ENCODE results near the gene ACSM6. TPM values are rescaled to one million over a fixed set of nuclear protein-coding genes. Genes with fewer than 3 reads are reported as not detected.
"Not testable (repeated sequence)": the region's sequence is repeated elsewhere in the genome, so short reads cannot be mapped to it uniquely, and the experiment has no call there.

Gene ACSM6
- total RNA-seq, 1 donor from 2014 or later = not detected

DNA sequence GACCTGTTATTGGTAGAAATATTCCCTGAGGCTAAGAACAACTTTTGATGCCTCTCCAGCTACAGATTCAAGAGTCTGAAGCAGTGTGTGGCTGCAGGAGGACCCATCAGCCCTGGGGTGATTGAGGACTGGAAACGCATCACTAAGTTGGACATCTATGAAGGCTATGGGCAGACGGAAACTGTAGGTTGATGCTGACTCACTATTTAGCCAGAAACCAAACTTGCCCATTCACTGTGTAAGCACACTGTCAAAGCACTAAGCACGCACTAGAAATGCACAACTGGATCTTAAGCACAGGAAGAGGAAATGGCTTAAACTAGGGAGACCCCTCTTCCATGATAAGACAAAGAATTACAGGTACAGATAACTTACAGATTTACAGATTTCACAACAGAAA lies 20.8 kb downstream of the ACSM6 start:
- no peak for DNase-seq

- DNase-seq = no peak
These were observed 23.4 kb downstream of the ACSM6 start for GRCh38 chr10:95217476-95217875.

DNA sequence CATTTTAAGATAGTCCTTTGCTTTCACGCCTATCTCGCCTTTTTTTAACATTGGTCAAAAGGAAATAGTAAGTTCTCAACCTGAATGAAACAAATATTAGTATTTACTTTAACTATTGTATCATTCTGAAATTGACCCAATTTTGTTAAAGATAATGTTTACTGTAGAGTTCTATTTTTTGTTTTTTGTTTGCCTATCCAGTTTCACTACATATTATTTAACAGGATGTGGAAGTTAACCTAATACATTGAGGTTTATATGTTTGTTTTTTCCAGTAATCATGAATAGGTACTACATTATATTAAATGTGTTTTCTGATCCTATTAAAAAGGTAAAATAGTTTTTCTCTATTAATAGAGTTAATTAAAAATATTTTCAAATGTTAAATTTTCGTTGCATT lies 26.5 kb downstream of the ACSM6 start:
- no peak for DNase-seq

DNA sequence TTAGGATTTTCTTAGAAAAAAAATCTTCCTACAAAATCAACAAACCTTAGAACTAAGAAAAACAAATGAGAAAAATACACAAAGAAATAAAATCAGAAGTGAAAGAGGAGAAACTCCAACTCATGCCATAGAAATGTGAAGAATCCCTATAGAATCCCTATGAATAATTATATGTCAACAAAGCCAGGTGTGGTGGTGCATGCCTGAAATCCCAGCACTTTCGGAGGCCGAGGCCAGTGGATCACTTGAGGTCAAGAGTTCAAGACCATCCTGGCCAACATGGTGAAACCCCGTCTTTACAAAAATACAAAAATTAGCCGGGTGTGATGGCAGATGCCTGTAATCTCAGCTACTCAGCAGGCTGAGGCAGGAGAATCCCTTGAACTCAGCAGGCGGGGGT lies 27.1 kb downstream of the ACSM6 start:
- DNase-seq = peak; percentile 19

DNA sequence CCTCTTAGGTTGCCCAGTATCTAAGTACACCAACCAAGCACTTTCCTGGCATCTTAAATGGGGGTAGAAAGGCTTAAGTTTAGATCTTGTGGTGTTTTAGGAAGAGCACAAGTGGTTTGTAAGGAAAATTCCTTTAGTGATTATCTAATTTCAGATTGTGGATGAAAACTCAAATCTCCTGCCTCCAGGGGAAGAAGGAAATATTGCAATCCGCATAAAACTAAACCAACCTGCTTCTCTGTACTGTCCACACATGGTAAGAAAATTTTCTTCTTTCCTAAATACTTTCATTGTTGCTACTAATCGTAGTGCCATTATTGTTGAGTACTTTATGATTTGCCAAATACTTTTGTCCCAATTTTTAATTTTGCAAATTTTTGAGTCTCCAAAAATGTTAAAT lies 31.1 kb downstream of the ACSM6 start:
- DNase-seq = no peak

DNA sequence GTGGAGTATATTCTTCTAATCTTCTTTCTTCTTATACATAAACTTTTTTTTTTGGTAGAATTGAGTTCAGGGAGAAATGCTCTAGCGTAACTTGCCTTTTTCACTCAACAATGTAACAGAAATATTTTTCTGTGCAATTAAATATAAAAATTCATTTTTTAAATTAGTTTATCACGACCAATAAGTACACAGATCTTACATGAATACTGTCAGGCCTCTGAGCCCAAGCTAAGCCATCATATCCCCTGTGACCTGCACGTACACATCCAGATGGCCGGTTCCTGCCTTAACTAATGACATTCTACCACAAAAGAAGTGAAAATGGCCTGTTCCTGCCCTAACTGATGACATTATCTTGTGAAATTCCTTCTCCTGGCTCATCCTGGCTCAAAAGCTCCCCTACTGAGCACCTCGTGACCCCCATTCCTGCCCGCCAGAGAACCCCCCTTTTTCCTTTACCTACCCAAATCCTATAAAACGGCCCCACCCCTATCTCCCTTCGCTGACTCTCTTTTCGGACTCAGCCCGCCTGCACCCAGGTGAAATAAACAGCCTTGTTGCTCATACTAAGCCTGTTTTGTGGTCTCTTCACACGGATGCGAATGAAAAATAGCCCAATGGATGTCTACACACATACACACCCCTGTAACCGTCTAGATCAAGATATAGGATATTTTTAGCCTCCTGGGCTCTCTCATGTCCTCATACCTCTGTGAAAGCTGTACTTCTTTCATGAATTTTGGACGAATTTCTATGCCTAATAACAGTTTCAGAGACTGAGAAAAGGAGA lies 35.1 kb downstream of the ACSM6 start:
- not testable (repeated sequence) for DNase-seq

GRCh38 chr10:95229724-95230627 lies 35.9 kb downstream of the ACSM6 start:
- no peak for DNase-seq

- DNase-seq = peak; percentile 74
These were observed 36.9 kb downstream of the ACSM6 start for GRCh38 chr10:95230677-95231586.

DNA sequence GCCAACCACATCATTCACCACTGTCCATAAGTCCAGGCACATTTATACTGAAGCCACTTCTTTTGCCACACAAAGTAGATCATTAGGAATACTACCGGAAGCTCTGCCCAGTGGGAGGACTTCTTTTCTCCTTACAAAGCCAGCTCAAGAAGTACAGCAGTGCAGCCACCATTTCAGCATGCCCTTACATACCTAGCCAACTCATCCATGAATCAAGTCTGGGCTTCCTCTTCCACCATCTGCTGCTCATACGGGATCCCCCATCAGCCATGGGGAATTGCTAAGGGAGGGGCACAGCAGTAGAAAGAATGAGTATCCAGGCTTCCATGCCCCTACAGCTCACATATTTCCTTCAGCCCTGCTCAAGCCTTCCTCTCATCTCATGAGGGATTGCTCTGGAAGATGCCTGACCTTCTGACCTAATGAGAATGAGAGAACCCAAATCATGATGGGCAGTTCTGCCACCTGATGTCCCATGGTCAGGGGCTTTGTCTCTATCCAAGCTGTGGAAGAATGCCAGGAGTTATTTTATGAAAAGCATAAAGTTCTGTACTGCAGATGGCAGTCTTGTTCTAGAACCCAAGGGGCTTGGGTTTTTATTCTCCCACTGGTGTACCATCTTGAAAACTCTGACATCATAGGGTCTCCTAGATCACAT lies 39.5 kb downstream of the ACSM6 start:
- no peak for DNase-seq

GRCh38 chr10:95234951-95235350 lies 40.9 kb downstream of the ACSM6 start:
- no peak for DNase-seq

DNA sequence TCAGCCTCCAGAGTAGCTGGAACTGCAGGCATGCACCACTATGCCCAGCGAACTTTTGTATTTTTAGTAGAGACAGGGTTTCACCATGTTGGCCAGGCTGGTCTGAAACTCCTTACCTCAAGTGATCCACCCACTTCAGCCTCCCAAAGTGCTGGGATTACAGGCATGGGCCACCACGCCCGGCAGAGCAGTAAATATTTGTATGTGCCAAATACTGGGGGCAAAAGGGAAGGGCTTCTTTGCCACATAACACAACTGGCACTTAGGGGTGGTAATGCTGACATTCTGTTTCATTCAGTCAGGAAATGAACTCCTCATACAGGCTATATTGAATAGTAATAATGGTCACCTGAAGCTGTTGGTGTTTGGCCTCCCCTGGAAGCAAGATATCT lies 41.6 kb downstream of the ACSM6 start:
- no peak for DNase-seq

- DNase-seq = no peak
These were observed 42.2 kb downstream of the ACSM6 start for GRCh38 chr10:95236068-95236903.

DNA sequence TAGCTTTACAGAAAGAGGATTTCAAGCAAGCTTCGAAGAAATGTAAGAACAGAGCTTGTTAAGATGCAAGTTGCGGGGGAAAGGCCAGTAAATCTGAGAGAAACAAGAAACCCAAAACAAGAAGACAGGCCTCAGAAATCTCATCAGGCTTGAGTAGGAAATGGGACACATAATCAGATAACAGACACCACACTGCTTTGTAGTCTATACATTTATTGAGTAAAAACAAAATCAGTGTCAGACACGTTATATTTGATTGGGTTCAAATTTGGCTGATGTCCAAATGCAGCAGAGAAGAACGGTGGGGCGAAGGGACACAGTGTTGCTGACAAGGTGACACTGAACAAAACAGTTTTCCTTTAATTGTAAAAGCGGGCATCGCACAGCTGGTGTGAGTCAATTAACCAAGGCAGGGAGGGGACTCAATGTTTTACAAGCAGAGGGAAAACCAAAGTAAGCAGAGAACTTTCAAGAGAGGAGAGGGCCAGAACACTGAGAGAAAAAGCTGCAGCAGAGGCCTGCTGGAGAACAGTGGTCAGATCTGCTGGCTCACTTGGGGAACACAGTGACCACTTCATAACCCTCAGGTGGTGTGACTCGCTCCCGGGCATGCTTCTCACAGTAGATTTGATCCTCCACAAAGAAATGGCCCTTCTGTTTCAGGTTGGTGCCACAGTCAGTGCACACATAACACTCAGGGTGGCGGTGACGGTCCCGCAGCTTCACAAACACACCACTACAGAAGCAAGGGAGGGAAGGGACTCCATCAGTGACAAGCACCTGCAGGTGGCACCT lies 43.5 kb downstream of the ACSM6 start:
- no peak for DNase-seq

GRCh38 chr10:95240096-95240495 lies 46.1 kb downstream of the ACSM6 start:
- DNase-seq = not testable (repeated sequence)

- no peak for DNase-seq
These were observed 46.8 kb downstream of the ACSM6 start for GRCh38 chr10:95240811-95241210.

GRCh38 chr10:95241533-95241932 lies 47.5 kb downstream of the ACSM6 start:
- no peak for DNase-seq

DNA sequence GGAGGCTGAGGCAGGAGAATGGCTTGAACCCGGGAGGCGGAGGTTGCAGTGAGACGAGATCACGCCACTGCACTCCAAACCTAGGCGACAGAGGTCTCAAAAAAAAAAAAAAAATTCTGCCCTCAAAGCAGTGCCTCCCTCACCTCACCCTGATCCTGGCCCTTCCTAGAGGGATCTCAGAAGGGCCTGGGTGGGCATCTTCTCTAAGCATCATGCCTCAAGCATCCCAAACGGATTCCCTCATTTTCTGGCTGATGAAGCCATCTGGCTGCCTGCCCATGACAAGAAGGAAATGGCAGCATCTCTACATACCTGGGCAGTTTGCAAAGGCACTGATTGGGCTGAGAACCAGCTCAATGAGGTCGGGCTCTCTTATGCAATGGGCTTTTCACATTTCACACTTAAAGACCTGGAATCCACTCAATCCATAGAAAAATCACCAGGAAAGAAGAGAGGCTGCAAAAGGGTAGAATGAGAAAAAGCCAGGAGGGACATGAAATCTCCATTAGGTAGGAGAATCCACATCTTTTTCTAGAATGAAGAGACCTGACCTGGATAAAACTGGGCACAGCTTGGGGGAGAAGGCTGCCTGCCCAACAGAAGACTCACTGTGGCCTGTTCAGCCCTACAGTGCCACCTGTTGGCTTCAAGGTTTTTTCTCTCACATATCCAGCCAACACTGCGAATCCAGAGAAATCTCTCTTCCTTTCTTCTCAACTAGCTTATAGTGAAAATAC lies 48.7 kb downstream of the ACSM6 start:
- DNase-seq = peak; percentile 66

- DNase-seq = no peak
These were observed 49.2 kb downstream of the ACSM6 start for GRCh38 chr10:95243318-95243617.

GRCh38 chr10:95244152-95244551 lies 50.1 kb downstream of the ACSM6 start:
- no peak for DNase-seq
